AG09319 (cell line): ENCODE results near the gene BLOC1S1.

Source experiments
- DNase-seq: peaks from one replicate; pipeline ENCODE4 v3.0.0-alpha.2; 2010; ENCODE audit warnings: low read depth; ENCODE audit errors: extremely low read depth
- CTCF ChIP-seq: IDR thresholded peaks from 2 replicates; pipeline ENCODE4 v1.5.1; 2011; ENCODE audit warnings: low read depth, mild to moderate bottlenecking, inconsistent platforms, low read length, moderate library complexity

The BLOC1S1 gene

GRCh38 chr12:55723516-55724225 is 7.8 kb downstream of the BLOC1S1 start:
- no peak for TF ChIP-seq CTCF
- no peak for DNase-seq

GRCh38 chr12:55724226-55724939 is 8.5 kb downstream of the BLOC1S1 start:
- no peak for DNase-seq
- TF ChIP-seq CTCF: peak; percentile 68

- DNase-seq: no peak
- TF ChIP-seq CTCF: no peak
Measured at GRCh38 chr12:55724940-55725309, 9.1 kb downstream of the BLOC1S1 start.

GRCh38 chr12:55725556-55725955 is 9.7 kb downstream of the BLOC1S1 start:
- no peak for TF ChIP-seq CTCF
- no peak for DNase-seq

- DNase-seq: no peak
- TF ChIP-seq CTCF: no peak
Measured at GRCh38 chr12:55726971-55727370, 11.1 kb downstream of the BLOC1S1 start.

- no peak for TF ChIP-seq CTCF
- no peak for DNase-seq
Measured at GRCh38 chr12:55727643-55728185, 11.9 kb downstream of the BLOC1S1 start.
